H1 (cell line): Measurements from ENCODE around the gene HELQ. TPM values are rescaled to one million over a fixed set of nuclear protein-coding genes. Genes with fewer than 3 reads are reported as not detected.
A peak's percentile ranks its signal among the peaks of the same experiment; 100 is the strongest.

ENCODE experiments used
- CBX8 ChIP-seq: fragments of 300-800, 300-1000 bp; sonication (generic); IDR thresholded peaks from 2 replicates; pipeline ENCODE4 v1.7.1; 2016; ENCODE audit warnings: low read depth, low read length, borderline replicate concordance
- CHD1 ChIP-seq: IDR thresholded peaks from 2 replicates; pipeline ENCODE4 v1.6.1; 2012; ENCODE audit warnings: low read depth, low read length, improper control_type of control experiment
- CHD2 ChIP-seq: IDR thresholded peaks from 2 replicates; pipeline ENCODE4 v1.6.1; 2012; ENCODE audit warnings: low read length, improper control_type of control experiment
- CREB1 ChIP-seq: IDR thresholded peaks from 2 replicates; pipeline ENCODE4 v1.6.1; 2012; ENCODE audit warnings: inconsistent platforms
- EGR1 ChIP-seq: IDR thresholded peaks from 2 replicates; pipeline ENCODE4 v1.6.1; 2011; ENCODE audit warnings: low read depth, low read length, borderline replicate concordance
- EP300 ChIP-seq, 2 experiments: IDR thresholded peaks; 1 replicate in 1 of 2; 2 replicates in 1 of 2; pipeline ENCODE4 v1.6.1; 2011 to 2012; ENCODE audit warnings: low read depth in 2 of 2, low read length in 2 of 2, mild to moderate bottlenecking in 2 of 2, borderline replicate concordance in 1 of 2, inconsistent platforms in 1 of 2, moderate library complexity in 1 of 2
- FOSL1 ChIP-seq: IDR thresholded peaks from 2 replicates; pipeline ENCODE4 v1.6.1; 2011; ENCODE audit warnings: mild to moderate bottlenecking, low read depth, low read length, moderate library complexity; ENCODE audit not compliant: insufficient read depth
- HDAC2 ChIP-seq, 2 experiments: fragments of 300-600 bp in 1 of 2; sonication (generic) in 1 of 2; IDR thresholded peaks; 2 replicates each; pipeline ENCODE4 v1.6.1; 2011 to 2012; ENCODE audit warnings: low read depth in 2 of 2, low read length in 2 of 2, mild to moderate bottlenecking in 2 of 2, moderate library complexity in 2 of 2, borderline replicate concordance in 1 of 2, inconsistent platforms in 1 of 2
- KDM1A ChIP-seq: fragments of 200-600, 300-600 bp; sonication (generic); IDR thresholded peaks from 2 replicates; pipeline ENCODE4 v1.7.1; 2016; ENCODE audit warnings: mild to moderate bottlenecking, low read length, borderline replicate concordance
- MAX ChIP-seq: IDR thresholded peaks from 2 replicates; pipeline ENCODE4 v1.6.1; 2012; ENCODE audit warnings: inconsistent platforms
- POLR2A ChIP-seq, 2 experiments: IDR thresholded peaks; 1 replicate in 1 of 2; 2 replicates in 1 of 2; pipeline ENCODE4 v1.6.1; 2011; ENCODE audit warnings: low read depth in 2 of 2, low read length in 2 of 2, mild to moderate bottlenecking in 2 of 2; ENCODE audit errors: control extremely low read depth in 1 of 2
- RAD21 ChIP-seq, 2 experiments: IDR thresholded peaks in 1 of 2; conservative IDR thresholded peaks in 1 of 2; 2 replicates each; pipeline ENCODE4 v1.6.1; 2011; ENCODE audit warnings: low read depth in 2 of 2, low read length in 2 of 2, improper control_type of control experiment in 1 of 2, inconsistent platforms in 1 of 2, mild to moderate bottlenecking in 1 of 2, moderate library complexity in 1 of 2
- RNF2 ChIP-seq: fragments of 200-900, 300-1000 bp; sonication (generic); IDR thresholded peaks from 2 replicates; pipeline ENCODE4 v1.7.1; 2016; ENCODE audit warnings: borderline replicate concordance, low read depth, mild to moderate bottlenecking, antibody characterized with exemption, low read length; ENCODE audit not compliant: poor library complexity, severe bottlenecking; ENCODE audit errors: missing control alignments
- SIN3A ChIP-seq, 2 experiments: IDR thresholded peaks in 1 of 2; conservative IDR thresholded peaks in 1 of 2; 2 replicates each; pipeline ENCODE4 v1.6.1; 2011 to 2012; ENCODE audit warnings: low read length in 2 of 2, improper control_type of control experiment in 1 of 2, low read depth in 1 of 2, mild to moderate bottlenecking in 1 of 2
- SIX5 ChIP-seq: IDR thresholded peaks from 2 replicates; pipeline ENCODE4 v1.6.1; 2011; ENCODE audit warnings: mild to moderate bottlenecking, low read depth, low read length
- SP4 ChIP-seq: IDR thresholded peaks from 2 replicates; pipeline ENCODE4 v1.6.1; 2012; ENCODE audit warnings: low read length, inconsistent platforms
- SRF ChIP-seq: IDR thresholded peaks from 2 replicates; pipeline ENCODE4 v1.6.1; 2011; ENCODE audit warnings: mild to moderate bottlenecking, low read depth, low read length, moderate library complexity
- YY1 ChIP-seq: IDR thresholded peaks from 2 replicates; pipeline ENCODE4 v1.6.1; 2011; ENCODE audit warnings: low read depth, mild to moderate bottlenecking, low read length
- ZNF274 ChIP-seq: IDR thresholded peaks from 2 replicates; pipeline ENCODE4 v1.7.0; 2012; ENCODE audit warnings: low read length, borderline replicate concordance; ENCODE audit errors: extremely low read depth
- polyA plus RNA-seq, 7 experiments: library from polyadenylated mRNA; depleted of rRNA in 3 of 7; stranded (reverse) in 5 of 7; unstranded in 2 of 7; fragments of >200 nt in 5 of 7; fragments of 200-250 nt in 2 of 7; gene quantifications; 1 replicate in 5 of 7; 2 replicates in 1 of 7; 4 replicates in 1 of 7; pipeline versions ENCODE4 v1.2.1 to v1.2.3, GENCODE V29; 2011 to 2013; ENCODE audit warnings: missing spikeins in 2 of 7, mixed read lengths in 2 of 7
- total RNA-seq: library from RNA; stranded (reverse); fragmentation: NEBNext Ultra II Directional; extraction: Animal tissue kit (Norgen Biotek cat#: 25700); gene quantifications from 2 replicates; pipeline ENCODE4 v1.2.1, GENCODE V29; 2021

HELQ gene
- total and polyA plus RNA-seq, 2 of the 8 experiments (the other 6 are each of a cell fraction or from before 2014, with no cell fraction given) = 4.7 to 9.0 TPM

GRCh38 chr4:83455281-83456183 lies at the start of gene HELQ, which contains the start of gene MRPS18C (continued):
- TF ChIP-seq SP4 (peak; percentile 87; the same call in 1 of the 2 replicates), EGR1 (peak; percentile 64; the same call in 1 of the 2 replicates), HDAC2 (IDR thresholded peaks at IDR 0.05; ENCODE audit: borderline replicate concordance in 1 of 2, low read depth in 2 of 2, low read length in 2 of 2) (0 out of 4 replicates have a peak, but pooled peaks of 1 of the 2 experiments have one; percentile 38), SRF (no peak; the same call in 1 of the 2 replicates), SIN3A (conservative IDR thresholded peaks at IDR 0.05 in 1 of 2, IDR thresholded peaks at IDR 0.05 in 1 of 2; ENCODE audit: low read depth in 1 of 2, low read length in 2 of 2) (peak in 1 of 2 experiments; percentile 84; a peak in 3 of 4 replicates), KDM1A (no peak), CREB1 (peak; percentile 76), MAX (peak; percentile 61; the same call in 1 of the 2 replicates), ZNF274 (no peak), YY1 (peak; percentile 94), CHD1 (0 out of 2 replicates have a peak, but pooled peaks have one; percentile 40), RNF2 (no peak), RAD21 (IDR thresholded peaks at IDR 0.05 in 1 of 2, conservative IDR thresholded peaks at IDR 0.05 in 1 of 2; ENCODE audit: low read depth in 2 of 2, low read length in 2 of 2) (peak in 1 of 2 experiments; percentile 28; a peak in 1 of 4 replicates), EP300 (IDR thresholded peaks at IDR 0.05; ENCODE audit: borderline replicate concordance in 1 of 2, low read depth in 2 of 2, low read length in 2 of 2) (peak; percentile 1 to 60; a peak in 1 of 3 replicates), SIX5 (peak; percentile 34; the same call in 1 of the 2 replicates), CBX8 (no peak), POLR2A (IDR thresholded peaks at IDR 0.05; ENCODE audit: control extremely low read depth in 1 of 2, low read depth in 2 of 2, low read length in 2 of 2) (peak; percentile 93 to 95), CHD2 (peak; percentile 98), FOSL1 (no peak)
